NCI-H187 treated with DMSO at 0.1 percent for 48 hours (cell line): ENCODE measurements around the gene CYP21A2.
"Not testable (repeated sequence)": the region's sequence is repeated elsewhere in the genome, so short reads cannot be mapped to it uniquely, and the experiment has no call there.

ENCODE experiments used
- DNase-seq: peaks from one replicate; lab custom pipeline; 2025; lab: John Stamatoyannopoulos, UW

The CYP21A2 gene

DNA sequence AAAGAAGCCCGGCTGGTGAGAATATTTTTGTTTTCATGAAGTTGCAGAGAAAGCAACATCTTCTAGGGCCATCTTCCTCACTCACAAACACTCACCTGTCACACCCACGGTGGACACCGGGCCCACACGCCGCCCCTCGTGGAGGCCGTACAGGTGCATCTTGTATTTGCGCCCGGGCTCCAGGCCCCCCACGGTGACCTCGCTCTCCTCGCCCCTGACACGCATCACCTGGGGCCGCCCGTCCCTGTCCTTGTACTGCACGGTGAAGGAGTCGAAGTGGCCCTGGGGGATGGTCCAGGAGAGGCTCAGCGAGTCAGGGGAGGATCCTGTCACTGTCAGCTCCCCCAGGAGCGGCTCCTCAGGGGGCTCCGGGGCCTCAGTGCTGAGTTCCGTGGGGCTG lies 17.5 kb downstream of the CYP21A2 start:
- DNase-seq: not testable (repeated sequence)

DNA sequence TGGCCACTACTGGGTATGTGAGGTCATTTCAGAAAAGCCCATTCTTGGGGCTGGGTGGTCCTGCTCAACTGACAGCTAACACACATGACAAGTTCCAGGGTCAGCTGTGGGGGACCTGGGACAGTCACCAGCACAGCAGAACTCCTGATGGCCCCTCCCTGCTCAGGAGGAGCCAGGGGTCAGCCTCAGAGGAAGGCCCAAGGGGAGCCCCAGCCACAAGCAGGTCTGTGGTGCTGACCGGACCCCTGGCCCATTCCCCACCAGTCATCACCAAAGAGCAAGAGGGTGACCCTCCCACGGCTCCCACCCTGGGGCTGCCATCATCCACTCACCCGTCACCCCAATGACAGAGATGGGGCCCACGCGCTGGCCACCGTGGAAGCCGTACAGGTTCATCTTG lies 18.0 kb downstream of the CYP21A2 start:
- no peak for DNase-seq

DNA sequence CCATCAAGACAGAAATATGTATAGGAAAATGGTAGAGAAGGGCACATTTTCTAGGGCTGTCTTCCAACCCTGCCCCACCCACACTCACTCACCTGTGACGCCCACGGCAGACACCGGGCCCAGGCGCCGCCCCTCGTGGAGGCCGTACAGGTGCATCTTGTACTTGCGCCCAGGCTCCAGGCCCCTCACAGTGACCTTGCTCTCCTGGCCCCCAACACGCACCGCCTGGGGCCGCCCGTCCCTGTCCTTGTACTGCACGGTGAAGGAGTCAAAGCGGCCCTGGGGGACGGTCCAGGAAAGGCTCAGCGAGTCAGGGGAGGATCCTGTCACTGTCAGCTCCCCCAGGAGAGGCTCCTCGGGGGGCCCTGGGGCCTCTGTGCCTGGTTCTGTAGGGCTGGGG lies 19.8 kb downstream of the CYP21A2 start:
- no peak for DNase-seq

DNA sequence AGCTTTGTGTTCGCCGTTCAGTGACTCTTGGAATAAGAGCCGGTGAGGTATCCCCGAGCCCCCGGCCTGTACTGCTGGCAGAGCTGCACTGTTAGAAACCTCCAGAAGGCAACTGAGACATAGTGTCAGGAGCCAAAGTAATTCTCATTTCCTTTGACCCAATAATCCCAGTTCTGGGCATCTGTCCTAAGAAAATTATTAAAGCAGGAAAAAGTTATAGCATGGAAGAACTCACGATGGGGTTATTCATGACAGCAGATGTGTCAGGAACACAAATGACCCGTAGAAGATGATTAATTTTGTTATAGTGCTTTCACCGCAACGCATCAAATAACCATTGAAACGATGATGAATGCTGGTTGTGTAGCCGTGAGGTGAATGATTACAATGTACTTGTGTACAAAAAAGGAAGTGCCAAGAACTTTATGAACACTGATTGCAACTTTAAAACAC lies 20.3 kb downstream of the CYP21A2 start:
- DNase-seq: no peak

DNA sequence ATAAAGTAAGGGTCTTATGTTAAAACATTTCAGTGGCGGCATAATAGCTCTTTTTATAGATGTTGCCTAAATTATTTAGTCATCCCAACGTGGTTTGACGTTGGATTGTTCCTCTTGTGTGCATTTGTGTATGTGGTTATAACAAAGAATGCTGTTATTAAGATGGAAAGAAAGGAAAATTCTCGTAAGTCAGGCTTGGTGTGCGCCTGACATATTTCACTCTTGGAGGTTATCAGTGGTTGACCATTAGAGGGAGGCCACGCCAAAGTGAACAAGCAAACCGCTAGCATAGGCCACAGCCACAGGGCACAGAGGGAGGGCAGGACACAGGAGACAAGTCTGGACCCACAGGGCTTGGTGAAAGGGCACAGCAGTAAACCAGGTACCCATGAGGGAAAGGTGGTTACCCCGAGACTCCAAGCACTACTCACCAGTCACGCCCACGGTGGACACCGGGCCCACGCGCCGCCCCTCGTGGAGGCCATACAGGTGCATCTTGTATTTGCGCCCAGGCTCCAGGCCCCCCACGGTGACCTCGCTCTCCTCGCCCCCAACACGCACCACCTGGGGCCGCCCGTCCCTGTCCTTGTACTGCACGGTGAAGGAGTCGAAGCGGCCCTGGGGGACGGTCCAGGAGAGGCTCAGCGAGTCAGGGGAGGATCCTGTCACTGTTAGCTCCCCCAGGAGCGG lies 22.9 kb downstream of the CYP21A2 start:
- no peak for DNase-seq

DNA sequence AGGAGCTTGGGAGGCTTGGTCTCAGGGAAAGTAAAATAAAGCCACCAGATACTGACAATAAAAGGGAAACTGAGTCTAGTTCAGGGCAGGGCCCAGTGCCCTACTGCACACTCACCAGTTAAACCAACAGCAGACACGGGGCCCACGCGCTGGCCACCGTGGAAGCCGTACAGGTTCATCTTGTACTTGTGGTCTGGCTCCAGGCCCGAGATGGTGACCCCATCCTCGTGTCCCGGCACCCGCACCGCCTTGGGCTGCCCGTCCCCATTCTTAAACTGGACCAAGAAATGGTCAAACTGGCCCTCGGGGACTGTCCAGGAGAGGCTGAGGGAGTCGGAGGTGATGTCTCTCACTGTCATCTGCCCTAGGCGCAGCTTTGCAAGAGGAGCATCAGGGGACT lies 26.5 kb downstream of the CYP21A2 start:
- DNase-seq: no peak

DNA sequence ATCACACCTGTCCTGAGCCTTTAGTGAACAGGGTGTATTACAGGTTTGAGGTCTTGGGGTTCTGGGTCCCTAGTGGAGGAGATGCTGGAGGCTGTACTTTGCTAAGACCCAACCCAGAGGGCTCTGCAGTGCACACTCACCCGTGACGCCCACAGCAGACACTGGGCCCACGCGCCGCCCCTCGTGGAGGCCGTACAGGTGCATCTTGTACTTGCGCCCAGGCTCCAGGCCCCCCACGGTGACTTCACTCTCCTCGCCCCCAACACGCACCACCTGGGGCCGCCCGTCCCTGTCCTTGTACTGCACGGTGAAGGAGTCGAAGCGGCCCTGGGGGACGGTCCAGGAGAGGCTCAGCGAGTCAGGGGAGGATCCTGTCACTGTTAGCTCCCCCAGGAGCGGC lies 29.3 kb downstream of the CYP21A2 start:
- not testable (repeated sequence) for DNase-seq

DNA sequence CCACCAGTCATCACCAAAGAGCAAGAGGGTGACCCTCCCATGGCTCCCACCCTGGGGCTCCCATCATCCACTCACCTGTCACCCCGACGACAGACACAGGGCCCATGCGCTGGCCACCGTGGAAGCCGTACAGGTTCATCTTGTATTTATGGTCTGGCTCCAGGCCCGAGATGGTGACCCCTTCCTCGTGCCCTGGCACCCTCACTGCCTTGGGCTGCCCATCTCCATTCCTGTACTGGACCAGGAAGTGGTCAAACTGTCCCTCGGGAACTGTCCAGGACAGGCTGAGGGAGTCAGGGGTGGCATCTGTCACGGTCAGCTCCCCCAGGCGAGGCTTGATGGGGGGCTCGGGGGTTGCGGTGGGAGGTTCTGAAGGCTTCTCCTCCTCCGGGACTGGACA lies 30.1 kb downstream of the CYP21A2 start:
- not testable (repeated sequence) for DNase-seq

DNA sequence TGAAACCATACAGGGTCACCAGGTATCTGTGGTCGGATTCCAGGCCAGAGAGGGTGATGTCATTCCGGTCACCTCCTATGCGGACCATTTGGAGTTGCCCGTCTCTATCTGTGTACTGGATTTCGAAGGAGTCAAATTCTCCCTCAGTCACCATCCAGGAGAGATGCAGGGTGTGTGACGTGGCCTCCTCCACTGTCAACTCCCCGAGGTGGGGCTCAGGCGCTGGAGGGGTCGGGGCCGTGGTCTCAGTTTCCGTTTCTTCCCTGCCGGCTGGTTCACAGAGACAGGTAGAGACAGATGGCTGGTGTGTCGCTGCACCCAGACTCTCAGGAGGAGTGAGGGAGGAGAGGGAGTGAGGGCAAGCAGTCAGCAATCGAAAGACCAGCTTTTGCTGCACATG lies 30.7 kb downstream of the CYP21A2 start:
- no peak for DNase-seq

DNA sequence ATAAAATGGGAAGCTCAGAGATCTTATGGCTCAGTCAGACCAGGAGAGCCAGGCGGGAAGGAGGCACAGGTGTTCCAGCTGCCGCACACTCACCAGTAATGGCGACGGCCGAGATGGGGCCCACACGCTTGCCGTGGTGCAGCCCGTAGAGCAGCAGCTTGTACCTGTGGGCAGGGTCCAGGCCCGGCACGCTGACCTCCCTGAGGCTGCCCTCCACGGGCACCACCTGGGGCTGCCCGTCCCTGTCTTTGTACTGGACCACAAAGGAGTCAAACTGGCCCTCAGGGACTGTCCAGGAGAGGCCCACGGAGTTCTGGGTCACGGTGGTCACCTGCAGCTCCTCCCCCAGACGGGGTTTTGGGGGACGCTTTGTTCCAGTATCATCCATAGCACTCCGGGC lies 31.2 kb downstream of the CYP21A2 start:
- no peak for DNase-seq

DNA sequence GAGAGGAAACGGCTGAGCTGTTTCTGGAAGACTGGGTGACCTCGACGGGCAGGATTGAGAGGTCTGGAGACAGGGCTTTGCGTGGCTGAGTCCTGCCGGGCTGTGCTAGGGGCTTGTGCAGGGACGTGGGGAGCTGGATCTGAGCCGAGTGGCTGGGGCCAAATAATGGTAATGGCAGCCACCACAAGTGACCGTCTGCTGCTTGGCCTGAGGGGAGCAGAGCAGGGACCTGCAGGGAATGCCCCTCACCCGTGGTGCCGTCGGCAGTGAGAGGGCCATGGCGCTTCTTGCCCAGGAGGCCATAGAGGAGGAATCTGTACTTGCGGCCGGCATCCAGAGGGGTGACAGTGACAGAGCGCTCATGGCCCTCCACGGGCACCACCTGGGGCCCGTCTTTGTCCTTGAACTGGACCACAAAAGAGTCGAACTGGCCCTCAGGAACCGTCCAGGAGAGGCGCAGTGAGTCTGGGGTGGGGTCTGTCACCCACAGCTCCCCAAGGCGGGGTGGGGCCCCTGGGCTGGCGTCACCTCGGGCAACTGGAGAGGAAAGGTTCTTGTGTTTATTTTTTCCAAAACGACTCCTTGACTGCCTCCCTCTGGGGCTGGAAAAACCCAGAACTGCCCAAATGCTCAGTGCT lies 31.8 kb downstream of the CYP21A2 start:
- no peak for DNase-seq

DNA sequence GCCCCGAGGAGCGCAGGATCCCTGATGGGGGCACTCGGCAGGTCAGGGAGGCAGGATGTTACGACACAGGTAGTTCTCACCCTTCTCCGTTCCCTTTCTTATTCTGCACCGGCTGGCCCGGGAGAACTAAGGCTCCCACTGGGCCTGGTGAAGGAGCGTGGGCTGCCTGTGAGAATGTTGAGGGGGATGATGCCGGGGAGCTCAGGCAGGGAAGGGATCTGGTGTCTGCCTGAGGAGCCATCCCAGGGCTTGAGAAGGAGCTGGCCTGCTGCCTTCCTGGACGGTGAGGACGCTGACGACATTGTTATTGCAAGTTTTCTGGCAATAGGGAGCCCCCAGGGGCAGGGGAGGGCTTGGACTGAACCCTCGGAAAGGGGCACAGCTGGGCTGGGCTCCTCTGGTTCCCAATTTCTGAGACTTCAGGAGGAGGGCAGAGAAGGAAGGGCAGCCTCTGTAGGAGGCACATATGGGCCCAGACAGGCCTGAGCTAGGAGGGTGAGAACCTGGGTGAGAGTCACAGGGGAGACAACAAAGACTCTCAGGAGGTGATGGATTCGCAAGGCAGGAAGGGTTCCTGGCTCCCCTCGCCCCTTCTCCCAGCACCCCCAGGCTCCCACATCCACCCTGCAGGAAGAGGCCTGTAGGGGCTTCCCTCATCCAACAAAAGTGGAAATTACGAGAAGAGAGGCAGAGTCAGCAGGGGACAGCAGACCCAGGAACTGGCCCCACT lies 32.8 kb downstream of the CYP21A2 start:
- no peak for DNase-seq

DNA sequence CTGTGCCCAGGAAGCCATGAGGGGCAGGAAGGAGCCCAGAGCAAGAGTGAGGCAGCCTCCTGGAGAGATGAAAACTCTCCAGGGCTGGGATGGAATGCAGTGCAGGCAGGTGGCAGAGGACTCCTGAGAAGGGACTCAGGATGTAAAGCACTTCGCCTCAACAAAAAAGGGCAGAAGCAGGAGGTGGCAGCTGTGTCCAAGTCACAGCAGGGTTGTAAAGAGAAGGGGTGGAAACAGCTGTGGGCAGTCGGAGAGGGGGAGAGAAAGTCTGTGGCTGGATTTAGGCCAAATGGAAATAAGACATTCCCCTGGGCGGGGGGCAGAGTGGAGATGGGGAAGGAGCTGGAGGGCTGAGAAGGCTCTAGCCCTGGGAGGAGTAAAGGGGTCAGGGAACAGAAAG lies 34.9 kb downstream of the CYP21A2 start:
- DNase-seq: no peak

DNA sequence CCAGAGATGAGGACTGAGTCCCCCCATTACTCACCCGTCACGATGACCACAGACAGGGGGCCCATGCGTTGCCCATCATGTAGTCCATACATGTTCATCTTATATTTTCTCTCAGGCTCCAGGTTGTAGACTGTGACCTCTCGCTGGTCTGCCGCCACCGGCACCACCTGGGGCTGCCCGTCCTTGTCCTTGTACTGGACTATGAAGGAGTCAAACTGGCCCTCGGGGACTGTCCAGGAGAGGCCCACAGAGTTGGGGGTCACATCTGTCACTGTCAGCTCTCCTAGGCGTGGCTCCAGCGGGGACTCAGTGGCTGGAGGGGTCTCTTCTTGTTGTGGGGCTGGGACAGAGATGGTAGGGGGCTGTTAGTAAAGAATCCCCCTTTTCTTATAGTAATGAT lies 35.4 kb downstream of the CYP21A2 start:
- DNase-seq: no peak

DNA sequence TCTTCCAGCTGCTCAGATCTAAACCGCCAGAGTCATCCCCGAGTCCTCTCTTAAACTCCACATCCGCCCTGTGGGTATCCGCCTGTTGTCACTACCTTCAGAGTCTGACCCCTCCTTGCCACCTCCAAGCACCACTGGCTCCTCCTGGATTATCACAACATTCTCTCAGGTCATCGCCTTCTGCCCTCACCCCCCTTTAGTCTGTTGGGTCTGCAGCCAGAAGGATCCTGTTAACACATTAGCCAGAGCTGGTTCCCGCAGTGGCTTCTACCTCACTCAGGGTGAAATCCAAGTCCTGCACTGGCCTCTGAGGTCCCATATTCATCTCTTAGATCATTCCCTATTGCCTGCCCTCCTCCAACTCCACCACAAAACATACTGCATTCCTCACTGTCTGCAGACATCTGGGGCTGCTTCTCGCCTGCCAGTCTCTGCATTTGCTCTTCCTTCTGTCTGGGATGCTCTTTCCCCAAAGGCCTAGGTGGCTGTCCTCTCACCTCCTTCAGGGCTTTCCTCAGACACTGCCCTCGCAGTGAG lies 36.8 kb downstream of the CYP21A2 start:
- no peak for DNase-seq

DNA sequence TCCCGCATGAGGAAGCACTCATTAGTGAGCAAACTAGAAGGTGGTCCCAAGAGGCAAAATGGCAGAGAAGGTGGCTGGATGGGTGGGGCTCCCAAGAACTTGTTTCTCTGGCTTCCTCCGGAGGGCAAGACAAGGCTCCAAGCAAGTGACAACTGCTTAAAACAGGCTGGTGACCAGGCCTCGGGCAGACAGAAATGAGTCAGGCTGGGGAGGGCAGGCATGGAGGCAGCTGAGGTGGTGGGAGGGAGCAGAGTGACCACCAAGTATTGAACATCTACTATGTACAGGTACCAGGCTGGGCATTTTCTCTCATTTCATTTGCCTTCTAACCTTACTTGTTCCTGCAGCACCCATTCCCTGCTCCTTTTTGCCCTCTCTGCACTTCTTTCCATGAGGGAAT lies 37.6 kb downstream of the CYP21A2 start:
- no peak for DNase-seq

DNA sequence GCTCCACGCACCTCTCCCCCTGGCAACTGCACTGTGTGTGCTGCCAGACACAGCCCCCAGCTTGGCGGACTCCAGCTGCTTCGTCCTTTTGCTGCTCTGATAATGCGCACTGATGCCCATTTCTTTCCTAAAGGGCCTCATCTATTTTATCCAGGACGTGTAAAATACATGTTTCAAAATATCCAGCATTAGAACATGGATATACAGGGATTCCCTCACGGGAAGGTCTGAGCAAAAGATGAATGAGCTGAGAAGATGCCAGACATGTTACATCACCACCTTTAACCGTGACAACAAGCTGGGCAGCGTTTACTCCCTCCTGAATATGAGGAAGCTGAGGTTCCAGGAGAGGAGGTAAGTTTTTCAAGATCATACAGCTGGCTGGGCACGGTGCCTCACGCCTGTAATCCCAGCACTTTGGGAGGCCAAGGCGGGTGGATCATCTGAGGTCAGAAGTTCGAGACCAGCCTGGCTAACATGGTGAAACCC lies 38.1 kb downstream of the CYP21A2 start:
- no peak for DNase-seq

DNA sequence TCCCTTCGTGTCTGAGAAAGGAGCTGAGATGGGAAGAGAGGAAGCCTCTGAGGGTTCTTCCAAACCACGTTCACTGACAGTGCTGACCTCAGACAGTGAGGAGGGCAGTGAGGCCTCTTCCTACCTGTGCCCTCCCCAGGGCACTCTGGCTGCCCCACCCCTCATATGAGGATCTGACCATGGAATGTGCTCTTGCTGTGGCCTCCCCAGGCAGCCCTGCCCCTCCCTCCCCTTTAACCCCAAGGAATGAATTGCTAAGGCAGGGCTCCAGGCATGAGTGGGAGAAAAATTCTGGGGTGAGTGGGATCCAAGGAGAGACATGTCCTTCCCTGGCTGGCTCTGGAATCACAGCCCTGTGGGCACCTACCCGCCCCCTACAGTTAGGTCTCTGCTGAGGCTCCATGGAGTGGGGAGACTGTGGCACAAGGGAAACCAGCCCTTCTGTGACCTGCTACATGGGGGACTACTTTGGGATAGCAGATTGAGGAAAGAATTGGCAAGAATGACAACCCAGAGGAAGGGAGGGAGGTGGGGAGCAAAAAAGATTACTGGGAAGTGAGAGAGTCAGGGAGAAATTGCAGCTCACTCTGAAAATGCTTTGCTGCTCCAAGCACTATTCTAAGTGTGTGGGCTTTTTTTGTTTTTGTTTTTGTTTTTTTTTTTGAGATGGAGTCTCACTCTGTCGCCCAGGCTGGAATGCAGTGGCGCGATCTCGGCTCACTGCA lies 41.5 kb downstream of the CYP21A2 start:
- DNase-seq: no peak

DNA sequence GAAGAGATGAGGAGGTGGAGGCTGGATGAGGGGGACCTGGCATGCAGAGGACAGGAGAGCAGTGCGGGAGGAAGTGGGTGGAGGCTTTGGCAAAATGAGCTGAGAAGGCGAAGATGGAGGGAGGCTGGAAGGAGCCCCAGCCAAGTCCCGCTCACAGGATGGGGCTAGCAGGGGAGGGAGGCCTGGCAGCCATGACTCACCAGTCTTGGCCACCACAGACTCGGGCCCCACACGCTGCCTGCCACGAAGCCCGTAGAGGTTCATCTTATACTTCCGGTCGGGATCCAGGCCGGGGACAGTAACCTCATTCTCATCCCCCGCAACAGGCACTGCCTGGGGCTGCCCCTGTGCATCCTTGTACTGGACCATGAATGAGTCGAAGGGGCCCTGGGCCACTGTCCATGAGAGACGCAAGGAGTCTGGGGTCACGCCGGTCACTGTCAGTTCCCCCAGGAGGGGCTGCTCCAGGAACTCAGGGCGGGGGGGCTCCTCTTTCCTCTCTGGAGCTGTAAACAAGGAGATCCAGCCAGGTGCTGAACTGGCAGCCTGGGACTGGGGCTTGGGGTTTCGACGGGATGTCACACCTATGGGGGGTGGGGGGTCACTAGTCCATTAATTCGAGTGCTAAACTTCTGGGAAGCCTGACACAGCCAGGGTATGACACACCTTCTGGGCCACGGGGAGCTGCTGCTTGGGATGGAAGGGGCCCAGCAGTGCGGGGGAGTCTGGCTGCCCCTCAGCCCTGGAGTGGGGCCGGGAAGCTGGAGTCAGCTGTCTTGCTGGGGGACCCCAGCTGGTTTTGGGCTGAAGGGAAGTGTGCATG lies 43.2 kb downstream of the CYP21A2 start:
- DNase-seq: no peak

DNA sequence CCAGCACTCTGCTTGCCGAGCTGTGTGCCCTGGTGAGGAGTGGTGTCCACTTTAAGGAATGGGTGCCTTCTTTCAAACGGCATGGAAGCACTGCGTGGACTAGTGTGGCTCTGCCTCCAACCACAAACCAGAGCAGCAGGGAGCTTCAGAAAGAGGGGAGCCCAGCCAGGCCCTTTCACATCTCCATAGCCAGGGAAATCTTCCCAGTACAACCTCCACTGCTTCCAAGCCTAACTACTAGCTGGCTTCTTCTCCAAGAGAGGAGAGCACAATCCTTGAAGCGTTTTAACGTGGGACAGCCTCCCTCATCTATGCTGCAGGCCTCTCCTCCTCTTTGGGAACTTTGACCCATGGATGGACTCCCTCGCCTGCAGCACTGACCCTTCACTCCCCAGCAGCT lies 44.3 kb downstream of the CYP21A2 start:
- DNase-seq: no peak

DNA sequence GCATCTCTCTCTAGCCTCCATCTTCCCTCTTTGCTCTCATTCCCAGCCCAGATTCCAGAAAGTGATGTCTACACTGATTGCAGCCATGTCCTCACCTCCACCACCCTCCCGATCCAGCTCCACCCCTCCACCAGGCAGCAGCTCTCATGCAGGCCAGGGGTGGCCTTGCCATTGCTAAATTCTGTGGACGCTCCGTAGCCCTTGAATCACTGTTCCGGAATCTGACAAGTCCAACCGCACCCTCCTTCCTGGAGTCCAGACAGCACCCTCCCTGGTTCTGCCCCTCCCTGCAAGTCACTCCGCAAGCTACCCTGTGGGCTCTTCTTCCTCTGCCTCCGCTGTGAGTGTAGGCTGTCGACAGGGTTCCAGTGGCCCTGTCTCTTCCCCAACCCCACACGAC lies 44.7 kb downstream of the CYP21A2 start:
- no peak for DNase-seq
